ENCODE data around the gene TMEM240.
"Not testable (repeated sequence)": the region's sequence is repeated elsewhere in the genome, so short reads cannot be mapped to it uniquely, and the experiment has no call there.

Gene TMEM240

DNA sequence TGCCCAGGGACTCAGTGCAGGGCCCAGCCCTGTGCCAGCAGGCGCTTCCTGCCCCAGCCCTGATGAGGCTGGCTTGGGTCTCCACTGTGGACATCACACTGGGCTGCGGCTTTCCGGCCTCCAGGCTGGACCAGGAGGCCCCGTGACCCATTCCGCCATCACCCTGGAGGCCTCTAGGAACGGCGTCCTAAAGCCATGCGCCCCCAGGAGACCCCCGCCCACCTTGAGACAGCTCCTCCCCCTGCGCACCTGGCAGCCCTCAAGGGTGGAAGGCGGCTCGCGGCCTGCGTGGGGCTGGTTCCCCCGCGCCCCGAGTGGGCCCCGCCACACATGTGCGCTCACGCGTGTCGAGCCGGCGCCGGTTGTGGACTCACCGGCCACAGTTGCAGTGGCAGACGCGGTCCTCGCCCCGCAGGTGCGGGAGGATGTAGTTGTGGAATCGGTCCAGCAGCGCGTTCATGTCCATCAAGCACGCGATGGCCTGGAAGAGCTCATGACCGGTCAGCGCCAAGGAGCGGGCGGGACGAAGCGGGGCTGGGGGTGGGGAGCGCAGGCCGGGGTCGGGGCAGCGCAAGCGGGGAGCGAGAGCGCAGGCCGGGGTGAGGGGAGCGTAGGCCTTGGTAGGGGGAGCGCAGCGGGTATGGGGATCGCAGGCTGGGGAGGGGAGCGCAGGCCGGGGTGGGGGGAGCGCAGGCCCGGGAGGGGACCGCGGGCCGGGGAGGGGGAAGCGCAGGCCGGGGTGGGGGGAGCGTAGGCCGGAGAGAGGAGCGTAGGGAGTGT is 924 bp downstream of the TMEM240 start:
- no peak for DNase-seq

DNA sequence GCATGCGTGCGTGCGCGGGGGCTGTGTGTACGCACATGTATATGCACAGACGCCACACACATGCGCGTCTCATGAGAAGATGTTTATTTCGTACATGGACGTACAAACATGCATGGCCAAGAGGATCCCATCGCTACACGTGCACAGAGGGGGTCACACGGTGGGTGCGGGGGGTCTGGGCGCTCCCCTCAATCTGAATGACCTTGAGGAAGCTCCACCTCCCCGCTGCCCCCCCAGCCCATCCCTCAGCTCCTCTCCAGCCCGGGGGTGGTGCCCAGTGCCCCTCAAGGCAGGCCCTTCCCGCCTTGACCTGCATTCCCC is 1.5 kb downstream of the TMEM240 start:
- no peak for DNase-seq

DNA sequence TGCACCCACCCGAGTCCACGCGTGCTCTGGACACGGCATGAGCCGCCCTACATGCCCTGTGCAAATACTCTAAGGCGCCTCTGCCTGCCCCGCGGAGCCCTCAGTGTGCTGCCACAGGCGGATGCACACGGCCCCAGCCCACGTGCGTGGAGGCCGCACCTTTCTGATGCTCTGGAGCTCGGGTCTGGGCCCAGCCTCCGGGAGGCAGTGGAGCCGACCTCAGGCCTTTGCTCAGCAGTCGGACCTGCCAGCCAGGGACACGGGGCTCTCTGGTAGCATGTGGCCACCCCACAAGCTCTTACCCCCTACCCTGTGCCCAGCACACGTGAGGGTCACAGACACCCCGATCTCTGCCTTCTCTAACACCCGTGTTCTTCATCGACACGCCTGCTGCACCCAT is 2.1 kb downstream of the TMEM240 start:
- no peak for DNase-seq

DNA sequence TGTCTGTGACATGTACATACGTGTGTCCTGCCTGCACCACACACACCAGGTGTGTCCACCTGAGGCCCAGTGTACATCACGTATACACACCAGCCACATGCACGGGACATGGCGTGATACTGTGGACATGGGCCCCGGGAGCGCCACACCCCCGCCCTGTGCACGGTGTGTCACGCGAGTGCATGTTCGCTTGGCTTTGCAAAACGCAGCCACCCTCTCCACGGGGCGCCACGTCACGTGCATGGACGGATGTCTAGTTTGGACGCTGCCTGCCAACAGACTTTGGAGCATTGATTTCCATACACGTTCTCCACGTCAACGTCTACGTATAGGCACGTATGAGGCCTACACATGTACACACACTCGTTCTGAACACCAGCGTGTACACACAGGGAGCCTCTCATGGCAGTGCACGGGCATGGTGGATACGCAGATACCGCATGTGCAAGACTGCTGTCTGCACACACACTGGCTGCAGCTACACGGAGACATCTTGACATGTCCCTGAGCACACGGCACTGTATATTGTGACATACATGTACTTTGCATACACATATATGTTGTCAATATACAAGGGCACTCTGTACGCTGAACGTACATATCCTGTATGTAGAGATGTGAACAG is 2.7 kb downstream of the TMEM240 start:
- no peak for DNase-seq

DNA sequence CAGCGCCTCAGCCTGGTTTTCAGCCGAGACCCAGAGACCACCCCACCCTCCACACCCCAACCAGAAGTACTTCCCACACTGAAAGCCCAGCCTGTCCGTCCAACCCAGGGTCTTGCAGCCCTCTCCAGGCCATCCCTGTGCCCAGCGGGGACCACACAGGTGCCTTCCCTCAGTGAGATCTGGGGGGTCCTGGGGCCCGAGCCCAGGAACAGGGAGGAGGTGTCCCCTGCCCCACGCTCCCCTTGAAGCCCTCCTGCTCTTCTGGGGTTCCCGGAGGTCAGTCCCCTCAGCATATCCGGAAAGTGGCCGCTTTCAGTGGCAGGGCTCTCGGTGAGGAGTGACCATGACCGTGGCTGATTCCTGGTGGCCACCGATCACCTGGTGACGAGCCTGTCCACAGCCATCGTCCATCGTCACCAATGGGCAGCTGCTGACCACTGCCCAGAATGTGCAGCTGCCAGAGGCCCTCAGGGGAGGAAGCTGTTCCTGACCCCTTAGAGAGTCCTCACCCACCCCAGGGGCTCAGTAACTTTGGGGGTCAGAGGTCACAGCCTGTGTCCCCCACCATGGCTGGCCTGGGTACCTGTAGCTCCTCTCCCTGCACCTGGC is 3.4 kb downstream of the TMEM240 start:
- DNase-seq: no peak

DNA sequence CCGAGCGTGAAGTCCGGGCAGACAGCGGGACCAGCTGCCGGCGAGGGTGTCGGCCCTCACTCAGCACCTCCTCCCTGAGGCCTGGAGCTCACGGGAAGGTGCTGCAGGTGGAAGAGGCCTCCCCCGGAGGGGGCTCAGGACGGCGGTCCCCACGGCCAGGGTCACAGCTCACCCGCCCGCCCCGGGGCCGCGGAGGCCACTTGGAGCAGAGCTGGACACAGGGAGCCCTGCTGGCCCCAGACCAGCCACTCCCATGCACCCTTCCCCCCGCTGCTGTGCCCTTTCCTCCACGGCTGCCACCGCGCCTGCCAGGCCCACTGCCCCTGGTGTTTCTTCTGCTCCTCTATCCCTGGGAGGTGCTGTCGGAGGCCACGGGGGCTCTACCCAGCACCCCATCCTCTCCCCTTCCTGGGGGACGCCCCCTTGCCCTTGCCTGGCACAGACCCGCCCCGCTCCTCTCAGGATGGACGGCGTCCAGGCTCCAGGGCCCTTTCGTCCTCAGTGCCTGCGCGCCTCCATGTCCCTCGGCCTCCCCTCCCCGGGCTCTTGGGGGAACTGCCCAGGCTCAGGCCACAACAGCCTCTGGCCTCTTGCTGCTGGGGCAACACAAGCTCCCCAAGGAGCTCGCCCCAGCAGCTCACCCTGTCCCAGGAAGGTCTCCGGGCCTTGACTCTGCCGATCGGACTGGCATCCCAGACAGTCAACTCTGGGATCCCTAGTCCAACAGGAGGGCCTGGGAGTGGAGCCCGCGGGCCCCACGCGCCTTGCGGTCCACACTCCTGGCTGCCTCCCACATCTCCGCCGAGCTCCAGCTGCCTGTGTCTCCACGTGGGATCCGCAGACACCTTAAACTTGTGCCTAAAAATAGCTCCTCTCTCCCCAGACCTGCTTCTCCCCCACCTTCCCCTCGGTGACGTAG is 4.1 kb downstream of the TMEM240 start:
- no peak for DNase-seq

DNA sequence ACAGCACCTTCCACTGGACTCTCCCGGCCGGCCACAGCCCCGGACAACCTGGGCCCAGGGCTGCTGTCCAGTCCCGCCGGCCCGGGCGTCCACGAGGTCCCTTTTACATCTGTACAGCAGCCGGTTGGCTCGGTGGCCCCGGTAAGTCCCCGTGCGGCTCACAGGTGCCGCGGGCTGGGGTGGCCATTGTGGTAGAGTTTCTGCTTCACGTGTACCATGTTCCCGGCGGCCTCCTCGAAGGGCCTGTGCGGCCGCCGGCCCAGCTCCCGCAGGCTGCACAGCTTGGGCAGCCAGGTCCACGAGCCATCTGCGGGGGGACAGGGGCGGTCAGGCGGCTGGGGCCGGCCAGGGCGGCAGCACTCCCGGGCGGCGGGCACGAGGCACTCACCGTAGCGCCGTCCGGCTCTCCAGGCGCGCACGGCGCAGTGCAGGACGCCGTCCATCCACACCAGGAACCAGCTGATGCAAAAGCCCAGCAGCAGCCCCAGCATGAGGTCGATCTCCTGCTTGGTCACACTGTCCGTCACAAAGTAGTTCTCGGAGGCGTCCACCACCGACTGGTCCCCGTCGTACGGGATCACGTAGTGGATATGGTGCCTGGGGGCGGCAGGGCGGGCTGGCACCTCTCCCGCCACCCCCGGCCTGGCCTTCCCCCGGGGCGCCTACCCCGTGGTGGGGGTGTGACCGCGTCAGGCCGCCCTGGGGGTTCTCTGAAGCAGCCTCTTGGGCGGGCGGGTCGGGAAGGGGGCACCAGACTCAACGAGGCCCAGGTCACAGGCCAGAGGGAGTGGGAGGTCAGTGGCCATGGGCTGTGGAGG is 5.0 kb downstream of the TMEM240 start:
- no peak for DNase-seq

DNA sequence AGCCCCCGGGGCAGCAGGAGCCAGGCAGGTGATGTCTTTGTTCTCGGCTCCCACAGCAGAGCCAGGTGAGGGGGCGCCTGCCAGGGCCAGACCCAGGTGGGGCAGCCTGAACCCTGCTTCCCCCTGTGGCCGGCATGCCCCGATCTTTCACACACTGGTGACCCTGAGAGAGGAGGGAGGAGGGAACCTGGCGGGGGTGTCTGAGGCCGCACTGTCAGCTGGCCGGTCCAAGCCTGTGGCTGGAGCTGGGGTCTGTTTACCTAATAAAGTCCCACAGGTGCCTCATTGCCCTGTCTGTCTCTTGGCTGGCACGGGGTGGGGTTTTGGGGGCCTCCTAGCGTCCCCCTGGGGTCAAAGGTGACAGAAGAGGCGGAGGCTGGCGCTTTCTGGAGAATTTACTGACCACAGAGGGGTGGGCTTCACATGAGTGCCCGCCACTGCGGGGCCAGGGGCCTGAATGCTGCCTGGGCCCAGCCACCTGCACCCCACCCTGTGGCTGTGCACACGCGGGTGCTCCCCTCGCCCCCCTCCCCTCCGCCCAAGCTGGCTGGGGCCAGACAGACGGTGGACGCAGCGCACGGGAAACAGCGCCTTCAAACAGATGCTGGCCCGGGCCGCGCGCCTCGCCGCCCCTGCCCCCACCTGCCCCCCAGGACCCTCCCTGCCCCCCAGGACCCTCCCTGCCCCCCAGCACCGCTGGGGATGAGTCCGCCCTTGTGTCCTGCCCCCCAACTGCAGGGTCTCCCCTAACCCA is 5.8 kb downstream of the TMEM240 start:
- DNase-seq: no peak

DNA sequence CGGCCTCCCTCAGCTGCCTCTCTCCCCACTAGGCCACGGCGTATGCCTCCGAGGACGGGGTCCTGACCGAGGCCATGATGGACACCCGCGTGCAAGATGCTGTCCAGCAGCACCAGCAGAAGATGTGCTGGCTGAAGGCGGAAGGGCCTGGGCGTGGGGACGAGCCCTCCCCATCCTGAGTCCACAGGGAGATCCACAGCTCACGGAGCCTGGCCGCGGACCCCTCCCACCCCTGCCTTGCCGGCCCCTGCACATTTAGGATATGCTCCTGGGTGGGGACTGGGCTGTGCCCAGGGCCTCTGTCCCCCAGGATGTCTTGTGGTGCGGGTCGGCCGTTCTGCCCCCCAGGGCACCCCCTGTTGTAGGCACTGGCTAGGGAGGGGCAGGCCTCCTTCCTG is 6.5 kb downstream of the TMEM240 start:
- not testable (repeated sequence) for DNase-seq

DNA sequence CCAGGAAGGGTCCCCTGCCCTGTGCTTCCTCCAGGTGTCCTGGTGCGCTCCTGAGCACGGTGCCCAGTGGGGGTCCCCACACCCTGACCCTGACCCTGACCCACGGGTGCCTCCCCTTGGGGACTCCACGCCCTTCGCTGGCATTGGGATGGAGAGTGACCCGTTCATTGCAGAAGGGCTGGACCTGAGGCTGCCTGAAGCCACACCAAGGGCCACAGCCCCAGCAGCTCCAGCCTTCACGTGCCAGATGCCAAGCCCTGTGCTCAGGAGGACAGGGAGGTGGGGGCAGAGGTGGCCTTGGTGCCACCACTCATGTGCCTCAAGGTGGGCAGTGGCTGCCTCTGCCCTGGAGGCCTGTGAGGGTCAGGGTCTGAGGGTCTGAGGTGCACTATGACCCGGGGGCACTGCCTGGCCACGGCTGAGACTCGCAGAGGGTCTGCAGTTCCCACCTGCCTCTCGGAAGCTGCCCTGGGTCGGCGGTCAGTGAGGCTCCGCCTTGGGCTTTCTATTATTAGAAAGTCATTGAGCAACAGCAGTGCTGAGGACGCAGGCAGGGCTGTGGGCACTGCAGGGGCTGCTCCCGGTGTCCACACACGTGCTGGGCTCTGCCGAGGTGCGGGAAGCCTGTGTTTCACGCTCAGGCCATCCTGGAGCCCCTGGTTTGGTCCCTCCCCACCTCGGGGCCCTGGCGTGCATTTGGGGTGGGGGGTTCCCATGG is 7.1 kb downstream of the TMEM240 start:
- DNase-seq: not testable (repeated sequence)

DNA sequence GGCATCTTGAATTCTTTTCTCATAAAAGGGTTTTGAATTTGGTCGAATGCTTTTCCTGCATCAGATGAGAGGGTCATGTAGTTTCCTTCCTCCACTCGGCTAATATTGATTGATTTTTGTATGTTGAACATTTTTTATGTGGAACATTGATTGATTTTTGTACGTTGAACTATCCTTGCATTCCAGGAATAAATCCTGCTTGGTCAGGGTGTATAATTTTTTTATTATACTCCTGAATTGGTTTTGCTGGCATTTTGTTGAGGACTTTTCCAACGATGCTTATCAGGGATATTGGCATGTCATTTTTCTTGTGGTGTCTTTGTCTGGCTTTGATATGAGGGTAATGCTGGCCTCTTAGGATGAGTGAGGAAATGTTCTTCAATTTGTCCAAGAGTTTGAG is 8.5 kb downstream of the TMEM240 start:
- DNase-seq: no peak

DNA sequence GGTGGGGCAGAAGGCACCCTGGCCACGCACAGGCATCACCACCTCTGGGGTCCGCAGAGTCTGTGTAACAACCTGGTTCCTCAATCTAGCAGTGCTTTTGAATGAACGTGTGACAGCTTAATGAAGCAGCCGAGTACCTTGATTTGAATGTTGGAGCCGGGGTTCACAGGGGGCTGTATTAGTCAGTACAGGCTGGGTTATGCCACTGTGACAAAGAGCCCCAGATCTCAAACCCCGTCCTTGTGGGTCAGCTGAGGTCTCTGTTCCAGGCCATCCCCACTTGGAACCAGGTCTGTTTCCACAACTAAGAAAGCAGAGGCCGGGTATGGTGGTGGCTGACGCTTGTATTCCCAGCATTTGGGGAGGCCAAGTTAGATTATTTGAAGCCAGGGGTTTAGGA is 10.5 kb downstream of the TMEM240 start:
- DNase-seq: no peak

DNA sequence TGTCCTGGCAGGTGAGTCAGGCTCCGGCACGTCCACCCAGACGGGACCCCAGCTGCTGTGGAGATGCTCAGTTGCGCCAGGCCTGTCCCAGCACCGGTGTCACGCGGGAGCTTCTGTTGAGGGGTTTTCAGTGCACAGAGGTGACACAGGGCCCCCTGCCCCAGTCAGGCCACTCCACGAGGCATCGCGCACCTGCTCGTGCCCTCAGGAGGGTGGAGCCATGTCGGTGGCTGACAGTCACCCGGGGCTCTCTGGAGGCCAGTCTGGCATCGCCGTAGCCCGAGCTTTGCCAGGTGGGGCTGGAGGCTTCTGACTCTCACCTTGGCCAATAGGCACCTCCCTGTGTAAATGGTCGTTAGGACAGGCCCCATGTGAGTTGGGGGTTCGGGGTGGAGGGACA is 11.1 kb downstream of the TMEM240 start:
- DNase-seq: no peak

DNA sequence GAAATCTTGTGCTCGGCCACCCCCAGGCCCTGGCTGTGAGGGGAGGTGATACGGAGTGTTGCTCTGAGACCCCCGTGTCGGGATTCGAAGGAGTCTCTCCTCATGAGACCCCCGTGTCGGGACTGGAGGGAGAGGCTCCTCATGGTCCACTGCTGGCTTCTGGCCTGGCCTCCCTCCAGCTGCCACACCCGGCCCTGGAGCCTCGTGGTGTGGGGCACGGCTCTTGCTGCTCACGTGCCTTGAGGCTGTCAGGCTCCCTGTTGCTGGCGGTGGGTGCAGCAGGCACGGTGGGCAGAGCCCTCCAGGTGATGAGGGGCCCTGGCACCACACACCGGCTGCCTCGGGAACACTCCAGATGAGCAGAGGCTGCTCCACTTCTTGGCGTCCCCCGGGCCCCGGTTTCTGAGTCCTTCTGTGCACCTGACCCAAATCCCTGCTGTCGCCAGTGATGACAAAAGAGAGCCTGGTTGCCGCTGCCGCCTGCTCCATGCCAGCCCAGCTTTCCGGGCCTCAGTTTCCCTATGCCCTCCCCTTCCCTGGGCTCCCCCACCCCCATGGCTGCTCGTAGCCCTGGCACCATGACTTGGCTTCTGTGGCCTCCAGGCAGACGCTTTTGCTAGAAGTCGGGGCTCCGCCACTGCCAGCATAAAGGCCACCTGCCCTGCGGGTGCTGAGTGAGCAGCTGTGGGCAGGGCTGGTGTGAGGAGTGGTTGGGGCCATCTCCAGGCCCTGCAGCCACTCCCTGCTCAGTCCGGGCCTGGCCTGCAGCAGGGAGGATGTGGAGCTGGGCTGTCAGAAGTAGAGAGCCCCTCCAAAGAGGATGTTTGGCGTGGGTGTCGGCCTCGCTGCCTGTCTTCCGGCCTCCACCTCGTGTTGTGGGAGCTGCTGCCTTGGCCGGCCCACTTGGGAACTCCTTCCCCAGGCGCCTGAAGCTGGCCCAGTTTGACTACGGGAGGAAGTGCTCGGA is 11.8 kb downstream of the TMEM240 start:
- DNase-seq: no peak

DNA sequence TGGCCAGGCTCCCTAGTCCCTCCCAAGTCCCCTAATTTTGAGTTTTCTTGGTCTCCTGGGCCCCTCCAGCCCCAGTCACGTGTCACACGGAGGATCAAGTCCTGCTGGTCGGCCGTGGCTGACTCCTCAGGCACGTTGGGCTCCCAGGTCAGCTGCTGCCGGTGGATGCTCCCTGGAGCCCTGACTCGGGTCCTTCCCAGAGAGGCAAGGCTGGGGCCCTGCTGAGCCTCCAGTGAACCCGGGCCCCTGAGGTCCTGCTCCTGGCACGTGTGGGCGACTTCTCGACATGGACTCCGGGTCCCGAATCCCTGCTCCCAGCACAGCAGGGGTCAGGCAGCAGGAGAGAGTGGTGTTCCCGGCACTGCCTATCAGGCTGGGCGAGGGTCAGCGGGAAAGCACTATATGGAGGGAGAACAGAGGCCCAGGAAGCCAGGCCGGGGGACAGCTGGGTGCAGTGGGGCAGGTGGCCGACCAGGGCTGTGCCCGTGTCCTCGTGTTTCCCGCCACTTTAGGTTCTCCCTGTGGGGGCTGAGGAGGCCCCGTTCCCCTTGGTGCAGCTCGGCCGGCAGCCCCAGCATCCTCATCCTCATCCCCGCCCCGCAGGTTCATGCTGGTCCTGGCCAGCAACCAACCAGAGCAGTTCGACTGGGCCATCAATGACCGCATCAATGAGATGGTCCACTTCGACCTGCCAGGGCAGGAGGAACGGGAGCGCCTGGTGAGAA is 13.2 kb downstream of the TMEM240 start:
- DNase-seq: no peak

DNA sequence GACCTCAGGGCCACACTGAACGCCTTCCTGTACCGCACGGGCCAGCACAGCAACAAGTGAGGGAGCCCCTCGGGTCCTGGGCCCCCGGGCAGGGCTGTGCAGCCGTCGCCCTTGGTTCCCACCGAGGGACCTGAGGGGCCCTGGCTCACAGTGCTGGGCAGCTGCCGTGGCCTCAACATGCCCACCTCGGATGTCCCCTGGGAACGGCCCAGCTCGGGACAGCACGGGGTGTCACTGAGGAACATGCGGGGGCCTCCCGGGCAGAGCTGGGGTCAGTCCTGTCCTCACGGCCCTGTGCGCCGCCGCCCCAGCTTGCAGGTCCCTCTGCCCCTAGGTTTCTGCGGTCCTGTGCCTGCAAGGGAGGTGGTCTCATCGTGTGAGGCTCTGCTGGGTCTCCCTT is 13.9 kb downstream of the TMEM240 start:
- DNase-seq: not testable (repeated sequence)

DNA sequence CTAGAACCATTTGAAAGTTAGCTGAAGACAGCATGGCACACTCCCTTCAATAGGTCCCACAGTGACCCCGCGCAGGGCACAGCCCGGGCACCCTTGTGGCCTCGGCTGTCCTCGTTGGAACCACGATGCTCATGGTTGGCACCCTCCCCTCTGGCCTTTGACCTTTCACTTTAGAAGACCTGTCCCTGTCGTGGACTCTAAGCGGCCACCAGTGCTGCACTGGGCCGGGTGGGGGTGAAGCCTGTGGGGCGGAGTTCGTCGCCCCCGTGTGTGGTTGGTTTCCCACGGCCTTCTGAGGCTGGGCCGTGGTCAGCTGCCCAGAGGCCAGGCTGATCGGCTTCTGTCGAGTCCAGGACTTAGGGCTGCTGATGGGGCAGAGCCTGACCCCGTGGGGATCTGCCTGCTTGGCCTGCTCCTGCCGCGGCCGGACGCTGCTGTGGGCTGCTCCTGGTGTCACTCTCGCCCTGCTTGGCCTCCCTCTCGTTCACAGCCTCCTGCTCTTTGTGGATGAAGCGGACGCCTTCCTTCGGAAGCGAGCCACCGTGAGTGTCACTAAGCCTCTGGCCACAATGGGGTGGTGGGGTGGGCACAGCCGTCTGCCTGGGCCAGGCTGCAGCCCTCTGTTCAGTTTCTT is 15.6 kb downstream of the TMEM240 start:
- not testable (repeated sequence) for DNase-seq

DNA sequence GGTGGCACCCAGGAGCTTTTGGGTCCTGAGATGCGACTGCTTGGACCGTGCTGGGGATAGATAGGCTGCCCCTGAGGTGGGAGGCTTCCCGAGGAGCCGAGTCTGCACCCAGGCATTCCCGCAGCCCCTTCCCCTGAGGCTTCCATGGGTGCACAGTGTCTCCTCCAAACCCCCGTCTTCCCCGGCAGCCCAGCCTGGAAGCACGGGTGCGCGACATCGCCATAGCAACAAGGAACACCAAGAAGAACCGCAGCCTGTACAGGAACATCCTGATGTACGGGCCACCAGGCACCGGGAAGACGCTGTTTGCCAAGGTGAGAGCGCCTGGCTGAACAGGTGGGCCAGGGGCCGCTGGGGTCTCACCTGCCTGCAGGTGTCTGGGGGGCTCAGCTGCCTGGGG is 16.8 kb downstream of the TMEM240 start:
- DNase-seq: not testable (repeated sequence)

DNA sequence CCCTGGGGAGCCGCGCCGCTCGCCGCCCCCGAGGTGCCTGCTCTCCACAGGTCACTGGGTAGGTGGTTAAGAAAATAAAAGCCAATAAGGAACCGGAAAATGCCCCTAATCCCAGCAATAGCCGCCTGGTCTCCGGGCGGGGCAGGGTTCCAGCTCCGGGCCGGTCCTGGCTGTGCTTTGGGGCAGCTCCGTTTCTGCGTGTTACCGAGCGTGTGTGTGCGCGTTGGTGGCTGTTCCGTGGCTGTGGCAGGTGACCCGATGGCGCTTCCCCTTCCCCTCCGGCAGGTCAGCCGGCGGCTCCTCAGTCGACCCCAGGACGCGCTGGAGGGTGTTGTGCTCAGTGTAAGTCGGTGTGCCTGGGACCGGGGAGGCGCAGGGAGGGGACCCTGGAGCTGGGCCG is 17.2 kb downstream of the TMEM240 start:
- not testable (repeated sequence) for DNase-seq

Measured in CD4-positive, alpha-beta T cell treated with Interleukin-17A for 1 hour (primary cell).